GM18498 (cell line): Measurements from ENCODE around the gene SND1.
"Not testable (repeated sequence)": the region's sequence is repeated elsewhere in the genome, so short reads cannot be mapped to it uniquely, and the experiment has no call there.

Source experiments
- ATAC-seq: cut with Tn5 transposase; IDR thresholded peaks from one replicate; pipeline ENCODE4 v1.9.1; 2021; ENCODE audit warnings: mild to moderate bottlenecking, moderate library complexity; ENCODE audit not compliant: unreplicated experiment

SND1 gene

DNA sequence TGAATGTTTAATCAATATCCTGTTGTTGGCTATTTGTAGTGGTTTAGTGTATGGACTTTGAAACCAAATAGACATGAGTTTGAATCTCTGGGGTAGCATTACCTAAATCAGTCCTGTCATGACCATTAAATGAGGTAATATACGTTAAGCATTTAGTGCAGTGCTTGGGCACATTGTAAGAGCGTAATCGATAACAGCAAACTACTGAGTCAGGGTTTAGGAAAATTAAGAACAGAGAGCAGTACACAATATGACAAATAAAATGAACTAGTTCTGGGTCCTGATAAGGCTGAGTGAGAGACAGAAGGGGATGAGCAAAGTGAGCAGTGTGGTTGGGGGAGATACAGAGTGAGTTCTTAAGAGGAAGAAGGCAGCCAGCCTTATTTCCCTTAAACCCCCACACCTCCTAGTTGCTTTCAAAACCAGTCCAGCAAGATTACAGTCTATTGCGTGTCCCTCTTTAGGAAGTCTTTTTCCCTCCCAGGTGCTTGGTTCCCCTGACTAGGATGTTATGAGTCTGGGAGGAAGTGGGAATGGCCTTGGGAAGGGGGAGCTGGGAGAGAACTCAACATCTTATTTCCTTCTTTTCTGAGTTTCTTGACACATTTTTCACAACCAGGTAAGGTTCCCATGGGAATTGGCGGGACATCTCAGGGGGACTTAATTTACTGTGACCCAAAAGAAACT, 171.0 kb downstream of the SND1 start:
- ATAC-seq: no peak

DNA sequence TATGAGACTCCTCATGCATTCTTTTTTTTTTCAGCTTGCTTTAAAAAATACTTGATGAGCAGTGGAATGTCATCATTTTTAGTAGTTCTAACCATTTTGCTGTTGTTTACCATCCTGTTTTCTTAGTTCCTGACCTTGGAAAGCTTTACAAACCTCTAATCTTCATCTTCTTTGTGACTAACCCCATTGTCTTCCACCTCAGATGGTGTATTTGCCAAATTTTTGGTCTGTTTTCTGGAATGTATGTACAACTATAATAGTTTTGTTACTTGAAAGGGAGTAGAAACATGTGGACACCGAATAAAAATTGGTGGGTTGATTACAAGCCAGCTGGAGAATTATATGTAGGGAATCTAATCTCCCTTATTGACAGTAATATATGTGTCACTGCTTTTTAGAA, 172.7 kb downstream of the SND1 start:
- ATAC-seq: no peak

DNA sequence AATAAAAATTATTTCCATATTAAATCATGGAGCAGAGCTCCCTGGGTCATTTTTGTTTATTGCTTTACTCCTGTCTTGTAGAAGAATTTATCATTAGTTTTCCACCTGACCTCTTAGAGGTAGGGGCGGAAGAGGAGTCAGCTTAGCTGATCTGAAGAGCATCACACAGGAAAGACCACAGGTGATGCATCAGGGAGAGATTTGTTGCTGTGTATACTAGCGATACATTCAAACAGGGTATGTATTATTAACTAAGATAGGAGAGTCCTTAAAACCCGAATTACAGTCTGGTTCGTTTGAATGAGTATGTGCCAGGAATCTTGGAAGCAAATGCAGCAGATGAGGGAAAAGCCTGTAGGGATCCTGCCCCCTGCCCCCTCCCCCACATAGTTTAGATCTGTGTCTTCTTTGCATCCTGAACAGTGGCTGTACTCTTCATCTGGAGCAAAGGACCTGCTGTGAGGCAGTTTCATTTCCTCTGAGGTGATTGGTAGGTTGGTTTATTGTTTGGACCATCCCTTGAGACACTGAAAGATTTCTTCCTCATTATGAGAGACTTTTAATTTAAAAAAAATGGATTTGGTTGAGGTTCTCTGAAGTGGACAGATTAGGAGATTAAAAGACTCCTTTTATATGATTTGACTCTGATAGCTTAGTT, 177.0 kb downstream of the SND1 start:
- ATAC-seq: peak; percentile 43

DNA sequence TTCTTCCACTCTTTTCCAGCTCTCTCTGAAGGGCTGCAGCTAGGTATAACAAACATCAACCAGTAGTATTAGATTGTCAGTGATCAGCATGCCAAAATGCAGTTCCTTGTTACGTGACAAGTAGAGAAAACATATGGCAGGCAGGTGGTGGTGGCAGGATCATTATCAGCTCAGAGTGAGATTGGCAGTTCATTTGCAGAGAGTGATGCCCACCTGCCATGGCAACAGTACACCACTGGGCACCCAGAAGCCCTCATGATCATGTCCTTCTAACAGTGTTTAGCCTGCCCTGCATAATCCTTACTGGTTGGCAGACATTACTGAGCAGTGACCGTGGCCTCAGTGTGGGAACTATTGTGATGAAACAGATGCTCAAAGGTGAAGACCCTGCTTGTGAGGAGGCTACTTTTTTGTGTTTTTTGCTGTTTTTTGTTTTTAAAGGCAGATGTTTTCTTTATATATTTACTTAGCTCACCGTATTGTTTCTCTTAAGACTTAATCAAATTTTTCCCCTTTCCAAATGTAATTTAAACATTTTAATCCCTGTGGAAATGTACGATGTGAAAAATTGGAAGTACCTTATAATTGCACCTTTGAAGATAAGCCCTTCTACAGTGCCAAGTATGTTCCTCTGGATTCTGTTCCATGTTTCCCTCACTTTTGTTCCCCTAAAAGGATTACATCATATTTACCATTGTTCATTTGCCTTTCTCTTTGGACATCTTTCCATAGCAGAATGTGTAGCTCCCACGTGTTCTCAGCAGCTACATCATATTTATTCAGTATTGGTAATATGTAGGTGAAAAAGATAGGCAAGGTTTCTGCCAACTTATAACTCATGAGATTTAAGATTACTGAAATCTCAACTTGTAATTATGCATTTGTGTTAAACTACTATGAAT, 179.6 kb downstream of the SND1 start:
- no peak for ATAC-seq

DNA sequence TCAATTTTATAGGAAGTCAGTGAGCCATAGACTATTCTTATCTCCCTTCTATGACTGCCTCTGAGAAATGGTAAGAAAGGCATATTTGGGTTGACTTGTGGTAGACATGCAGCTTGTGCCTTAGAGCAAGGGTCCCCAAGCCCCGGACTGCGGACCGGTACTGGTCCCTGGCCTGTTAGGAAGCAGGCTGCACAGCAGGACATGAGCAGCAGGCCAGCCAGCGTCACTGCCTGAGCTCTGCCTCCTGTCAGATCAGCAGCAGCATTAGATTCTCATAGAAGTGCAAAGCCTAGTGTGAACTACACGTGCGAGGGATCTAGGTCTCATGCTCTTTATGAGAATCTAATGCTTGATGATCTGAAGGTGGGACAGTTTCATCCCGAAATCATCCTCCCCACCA, 180.6 kb downstream of the SND1 start:
- ATAC-seq: no peak

DNA sequence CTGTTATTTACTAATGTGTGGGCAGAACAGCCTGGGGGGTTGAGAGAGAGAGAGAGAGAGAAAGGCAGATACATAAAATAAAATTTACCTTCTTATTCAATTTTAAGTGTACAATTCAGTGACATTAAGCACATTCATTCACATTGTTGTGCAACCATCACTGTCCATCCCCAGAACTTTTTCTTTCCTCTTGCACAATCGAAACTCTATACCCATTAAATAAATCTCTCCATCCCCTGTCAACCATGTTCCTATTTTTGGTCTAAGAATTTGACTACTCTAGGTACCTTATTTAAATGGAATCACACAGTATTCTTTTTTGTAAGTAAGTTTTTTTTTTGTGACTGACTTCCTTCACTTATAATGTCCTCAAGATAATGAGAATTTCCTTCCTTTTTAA, 181.6 kb downstream of the SND1 start:
- no peak for ATAC-seq

DNA sequence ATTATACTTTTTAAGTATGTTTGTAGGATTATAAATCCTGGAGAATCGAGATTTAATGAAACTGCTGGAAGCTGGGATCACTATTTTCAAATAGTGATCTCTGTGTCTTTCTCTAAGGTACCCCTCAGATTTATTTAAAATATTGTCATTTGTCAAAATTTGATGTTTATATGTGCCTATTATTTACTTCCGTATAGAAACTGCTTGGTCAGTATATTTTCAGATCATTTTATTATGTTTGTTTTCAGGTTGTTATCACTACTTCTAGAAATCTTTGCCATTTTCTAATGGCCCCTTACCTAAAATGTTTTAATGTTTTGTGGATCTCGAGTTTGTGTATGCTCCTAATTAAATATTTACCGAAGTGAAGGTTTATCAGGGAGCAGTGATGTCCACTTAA, 183.7 kb downstream of the SND1 start:
- no peak for ATAC-seq

- ATAC-seq: not testable (repeated sequence)
Measured at GRCh38 chr7:127837816-127838410, 185.9 kb downstream of the SND1 start.

DNA sequence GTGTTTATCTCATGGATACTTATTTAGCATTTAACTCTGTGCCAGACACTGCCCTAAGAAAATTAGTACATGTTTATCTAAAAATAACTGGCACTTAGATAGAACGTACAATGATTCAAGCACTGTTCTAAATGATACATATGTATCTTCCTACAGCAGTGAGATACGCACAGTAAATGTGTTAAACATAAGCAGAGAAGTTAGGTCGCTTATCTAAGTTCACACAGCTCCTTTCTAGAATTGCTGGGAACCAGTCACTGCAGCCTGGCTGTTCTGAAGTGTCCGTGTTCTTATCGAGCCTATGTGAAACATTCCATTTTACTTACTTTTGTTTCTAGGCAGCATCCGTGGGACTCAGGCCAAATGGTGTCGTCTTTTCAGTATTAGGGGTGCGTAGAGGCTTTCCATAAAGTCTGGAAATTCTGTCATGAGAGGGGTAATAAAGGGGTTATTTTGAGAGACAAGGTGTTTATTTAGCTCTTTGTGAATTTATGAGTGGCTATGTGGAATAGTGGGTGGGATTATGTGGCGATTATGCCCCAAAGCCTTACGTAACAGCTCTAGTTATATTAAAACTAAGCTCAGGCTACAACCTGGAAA, 186.9 kb downstream of the SND1 start:
- ATAC-seq: no peak

GRCh38 chr7:127840226-127840951, 188.4 kb downstream of the SND1 start:
- ATAC-seq: no peak

- ATAC-seq: no peak
Measured at GRCh38 chr7:127844165-127844564, 192.2 kb downstream of the SND1 start.

GRCh38 chr7:127844707-127845331, 192.8 kb downstream of the SND1 start:
- no peak for ATAC-seq

DNA sequence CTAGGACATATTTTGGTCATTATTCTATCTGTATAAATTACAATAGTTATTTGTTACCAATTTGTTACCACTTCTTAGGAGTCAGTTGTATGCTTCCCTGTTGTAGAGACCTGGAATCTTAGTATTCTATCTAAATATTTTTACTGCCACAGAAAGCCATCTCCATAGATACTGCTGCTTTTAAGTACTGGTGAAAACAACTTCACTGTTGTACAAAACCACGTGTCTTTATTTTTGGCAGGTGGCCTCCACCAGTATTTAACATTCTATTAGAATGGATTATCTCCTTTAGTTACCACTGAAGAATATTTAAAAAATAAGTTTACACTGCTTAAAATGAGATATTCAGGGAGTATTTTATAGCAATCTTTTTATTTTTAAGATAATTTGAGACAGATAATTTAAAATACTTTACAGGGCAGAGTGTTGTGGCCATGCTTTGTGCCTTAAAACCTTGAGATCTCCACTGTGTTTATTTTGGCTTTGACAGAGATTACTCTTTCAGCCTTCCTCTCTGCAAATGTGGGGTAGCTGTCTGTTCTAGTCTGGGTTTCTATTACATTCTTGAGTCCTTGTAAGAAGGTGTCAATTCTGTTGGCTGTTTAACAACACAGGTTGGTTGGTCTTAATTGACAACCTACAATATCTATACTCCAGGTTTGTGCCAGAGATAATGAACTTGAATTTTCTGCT, 193.7 kb downstream of the SND1 start:
- no peak for ATAC-seq

DNA sequence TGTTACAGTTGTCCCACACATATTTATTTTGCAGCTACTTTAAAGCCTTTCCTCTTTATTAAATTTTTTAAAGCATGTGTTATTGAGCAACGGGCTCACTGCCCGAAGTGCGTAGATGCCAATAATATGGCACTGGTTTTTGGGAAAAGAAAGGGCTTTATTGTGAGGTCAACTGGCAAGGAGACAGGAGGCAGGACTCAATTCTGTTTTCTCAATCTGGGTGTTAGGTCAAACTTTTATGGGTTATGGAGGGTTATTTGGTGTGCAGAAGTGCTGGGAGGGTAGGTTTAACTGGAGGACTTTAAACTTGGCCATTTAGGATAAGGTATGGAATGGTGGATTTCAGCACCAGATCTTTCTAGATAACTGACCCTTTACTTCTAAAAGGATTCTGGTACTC, 195.6 kb downstream of the SND1 start:
- ATAC-seq: no peak

DNA sequence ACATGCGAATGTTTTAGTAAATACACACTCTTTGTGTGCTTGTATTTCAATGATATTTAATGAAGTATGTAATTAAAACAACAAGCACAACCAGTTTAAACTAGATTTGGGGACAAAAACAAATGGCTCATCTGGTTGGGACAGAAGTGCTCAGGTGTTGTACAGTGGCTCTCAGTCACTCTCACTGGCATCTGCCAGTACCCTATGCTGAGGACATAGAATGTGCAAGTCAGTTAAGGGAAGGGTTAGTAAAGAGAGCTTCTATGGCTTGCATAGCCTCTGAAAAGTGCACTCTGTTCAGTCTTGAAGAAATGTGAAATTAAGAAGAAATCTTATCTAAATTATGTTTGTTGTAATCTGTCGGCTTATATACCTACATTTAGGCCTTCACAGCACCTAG, 196.2 kb downstream of the SND1 start:
- no peak for ATAC-seq

- no peak for ATAC-seq
Measured at GRCh38 chr7:127850195-127850594, 198.2 kb downstream of the SND1 start.

GRCh38 chr7:127854383-127854782, 202.4 kb downstream of the SND1 start:
- no peak for ATAC-seq

- ATAC-seq: no peak
Measured at GRCh38 chr7:127857464-127857841, 205.5 kb downstream of the SND1 start.
